H9 (cell line): ENCODE data around the gene TBC1D30. TPM values are rescaled to one million over a fixed set of nuclear protein-coding genes. Genes with fewer than 3 reads are reported as not detected.

Experiments
- DNase-seq: peaks from one replicate; pipeline ENCODE4 v3.0.0-alpha.2; 2017
- H2AFZ ChIP-seq: one replicate; pipeline ENCODE4 v1.6.1; 2013; ENCODE audit warnings: mild to moderate bottlenecking, low read length, control low read depth, moderate library complexity
- H2AK5ac ChIP-seq: 2 replicates; pipeline ENCODE4 v1.6.1; 2013; ENCODE audit warnings: low read length, control low read depth, mixed read lengths; ENCODE audit not compliant: insufficient read length
- H2BK120ac ChIP-seq: one replicate; pipeline ENCODE4 v1.6.1; 2013; ENCODE audit warnings: low read depth, mild to moderate bottlenecking, low read length, control low read depth, inconsistent platforms; ENCODE audit not compliant: poor library complexity, severe bottlenecking
- H2BK12ac ChIP-seq: 2 replicates; pipeline ENCODE4 v1.6.1; 2013; ENCODE audit warnings: low read length, control low read depth, mixed read lengths, low read depth; ENCODE audit not compliant: insufficient read length
- H2BK15ac ChIP-seq: 2 replicates; pipeline ENCODE4 v1.6.1; 2013; ENCODE audit warnings: low read depth, low read length, control low read depth
- H2BK20ac ChIP-seq: one replicate; pipeline ENCODE4 v1.6.1; 2013; ENCODE audit warnings: low read depth, mild to moderate bottlenecking, low read length, control low read depth, inconsistent platforms; ENCODE audit not compliant: poor library complexity, severe bottlenecking
- H2BK5ac ChIP-seq: 2 replicates; pipeline ENCODE4 v1.6.1; 2013; ENCODE audit warnings: low read length, control low read depth, mixed read lengths; ENCODE audit not compliant: insufficient read length
- H3K14ac ChIP-seq: 2 replicates; pipeline ENCODE4 v1.6.1; 2013; ENCODE audit warnings: low read length, control low read depth; ENCODE audit not compliant: insufficient read depth
- H3K18ac ChIP-seq: 2 replicates; pipeline ENCODE4 v1.6.1; 2013; ENCODE audit warnings: low read depth, mild to moderate bottlenecking, mixed read lengths, low read length, control low read depth; ENCODE audit not compliant: insufficient read length
- H3K23ac ChIP-seq: 2 replicates; pipeline ENCODE4 v1.6.1; 2013; ENCODE audit warnings: low read length, control low read depth, mixed read lengths, low read depth; ENCODE audit not compliant: insufficient read length
- H3K23me2 ChIP-seq: 2 replicates; pipeline ENCODE4 v1.6.1; 2013; ENCODE audit warnings: low read depth, mild to moderate bottlenecking, mixed read lengths, low read length, control low read depth; ENCODE audit not compliant: insufficient read length, poor library complexity, severe bottlenecking
- H3K27ac ChIP-seq: 2 replicates; pipeline ENCODE4 v1.5.1; 2013; ENCODE audit warnings: low read length, control low read depth, mixed read lengths, low read depth; ENCODE audit not compliant: insufficient read length
- H3K27me3 ChIP-seq: 2 replicates; pipeline ENCODE4 v1.6.1; 2013; ENCODE audit warnings: low read length, control low read depth, inconsistent platforms; ENCODE audit not compliant: insufficient read depth
- H3K4ac ChIP-seq: 2 replicates; pipeline ENCODE4 v1.6.1; 2013; ENCODE audit warnings: low read depth, mild to moderate bottlenecking, control low read depth, inconsistent platforms, low read length, moderate library complexity
- H3K4me1 ChIP-seq: 2 replicates; pipeline ENCODE4 v1.6.1; 2013; ENCODE audit warnings: low read length, control low read depth, inconsistent platforms; ENCODE audit not compliant: insufficient read depth
- H3K4me2 ChIP-seq: 2 replicates; pipeline ENCODE4 v1.6.1; 2013; ENCODE audit warnings: low read length, control low read depth, mixed read lengths; ENCODE audit not compliant: insufficient read length, insufficient read depth
- H3K56ac ChIP-seq: 2 replicates; pipeline ENCODE4 v1.6.1; 2013; ENCODE audit warnings: low read depth, mild to moderate bottlenecking, mixed read lengths, low read length, control low read depth; ENCODE audit not compliant: insufficient read length
- H3K79me1 ChIP-seq: 2 replicates; pipeline ENCODE4 v1.6.1; 2013; ENCODE audit warnings: low read depth, mild to moderate bottlenecking, moderate library complexity, low read length, control low read depth, inconsistent platforms; ENCODE audit not compliant: insufficient read depth, poor library complexity, severe bottlenecking
- H3K79me2 ChIP-seq: 2 replicates; pipeline ENCODE4 v1.6.1; 2013; ENCODE audit warnings: low read length, control low read depth, inconsistent platforms; ENCODE audit not compliant: insufficient read depth
- H3K9ac ChIP-seq: 2 replicates; pipeline ENCODE4 v1.6.1; 2013; ENCODE audit warnings: low read length, control low read depth, mixed read lengths; ENCODE audit not compliant: insufficient read length; ENCODE audit errors: extremely low read depth
- H3K9me3 ChIP-seq: one replicate; pipeline ENCODE4 v1.6.1; 2013; ENCODE audit warnings: low read depth, low read length, inconsistent platforms; ENCODE audit not compliant: control insufficient read depth
- H3T11ph ChIP-seq: one replicate; pipeline ENCODE4 v1.6.1; 2013; ENCODE audit warnings: mild to moderate bottlenecking, low read length, control low read depth, inconsistent platforms
- H4K20me1 ChIP-seq: one replicate; pipeline ENCODE4 v1.6.1; 2013; ENCODE audit not compliant: control insufficient read depth, insufficient read length, insufficient read depth
- H4K5ac ChIP-seq: 2 replicates; pipeline ENCODE4 v1.6.1; 2013; ENCODE audit warnings: low read depth, mild to moderate bottlenecking, mixed read lengths, low read length, control low read depth; ENCODE audit not compliant: insufficient read length
- H4K8ac ChIP-seq: replicated peaks from 2 replicates; pipeline ENCODE4 v1.6.1; 2013; ENCODE audit warnings: low read length, control low read depth, mixed read lengths, low read depth; ENCODE audit not compliant: insufficient read length
- H4K91ac ChIP-seq: 2 replicates; pipeline ENCODE4 v1.6.1; 2013; ENCODE audit warnings: low read depth, mild to moderate bottlenecking, moderate library complexity, mixed read lengths, low read length, control low read depth; ENCODE audit not compliant: insufficient read length
- H3K27ac Mint-ChIP-seq, 3 experiments: 2 replicates in 2 of 3; 3 replicates in 1 of 3; pipeline ENCODE4 v1.8.0; 2020 to 2021; ENCODE audit warnings: mixed read lengths in 3 of 3, mild to moderate bottlenecking in 1 of 3, moderate library complexity in 1 of 3
- H3K27me3 Mint-ChIP-seq: 2 replicates; pipeline ENCODE4 v1.8.0; 2021; ENCODE audit warnings: low read depth, mild to moderate bottlenecking, moderate library complexity, mixed read lengths
- H3K36me3 Mint-ChIP-seq, 3 experiments: 2 replicates in 2 of 3; 3 replicates in 1 of 3; pipeline ENCODE4 v1.8.0; 2020 to 2021; ENCODE audit warnings: low read depth in 3 of 3, mixed read lengths in 3 of 3; ENCODE audit not compliant: insufficient read depth in 1 of 3
- H3K4me1 Mint-ChIP-seq, 2 experiments: 2 replicates each; pipeline ENCODE4 v1.8.0; 2020; ENCODE audit warnings: mixed read lengths in 2 of 2
- H3K4me3 Mint-ChIP-seq, 2 experiments: 2 replicates in 1 of 2; 3 replicates in 1 of 2; pipeline ENCODE4 v1.8.0; 2020 to 2021; ENCODE audit warnings: mild to moderate bottlenecking in 2 of 2, mixed read lengths in 2 of 2, moderate library complexity in 1 of 2
- H3K9me3 Mint-ChIP-seq, 2 experiments: 2 replicates in 1 of 2; 3 replicates in 1 of 2; pipeline ENCODE4 v1.8.0; 2020; ENCODE audit warnings: mild to moderate bottlenecking in 2 of 2, mixed read lengths in 2 of 2, moderate library complexity in 1 of 2
- CTCF ChIP-seq: fragments of 200-600 bp; sonication (generic); conservative IDR thresholded peaks from 3 replicates; pipeline ENCODE4 v1.8.0; 2021; ENCODE audit warnings: antibody characterized with exemption, mild to moderate bottlenecking
- WGBS: extraction: QIAGEN DNeasy Blood & Tissue Kit; methylation state at CpG from one replicate; pipeline ENCODE4 v1.1.7; 2013; ENCODE audit warnings: missing lambda C conversion rate, low lambda C conversion rate, mixed read lengths; ENCODE audit not compliant: insufficient read length; ENCODE audit errors: extremely low coverage; 5-methylcytosine and 5-hydroxymethylcytosine counted together
- total RNA-seq: library from RNA; stranded (reverse); gene quantifications from 2 replicates; pipeline ENCODE4 v1.2.1, GENCODE V29; 2021

The TBC1D30 gene
- total RNA-seq, 1 experiment from 2014 or later, result 1.6 TPM

DNA sequence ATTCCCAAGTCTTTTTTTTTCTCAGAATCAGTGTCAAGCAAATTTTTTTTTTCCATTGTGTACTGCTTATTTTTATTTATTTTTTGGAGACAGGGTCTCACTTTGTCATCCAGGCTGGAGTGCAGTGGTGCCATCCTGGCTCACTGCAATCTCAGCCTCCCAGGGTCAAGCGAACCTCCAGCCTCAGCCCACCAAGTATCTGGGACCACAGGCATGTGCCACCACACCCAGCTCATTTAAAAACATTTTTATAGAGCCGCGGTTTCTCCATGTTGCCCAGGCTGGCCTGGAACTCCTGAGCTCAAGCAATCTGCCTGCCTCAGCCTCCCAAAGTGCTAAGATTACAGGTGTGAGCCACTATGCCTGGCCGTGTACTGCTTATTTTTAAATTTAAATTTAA is 68.1 kb downstream of the TBC1D30 start:
- Histone ChIP-seq H3K79me1 (no peaks in the 10 kb centered on the region), H4K20me1 (no peaks in the 10 kb centered on the region), H3K23me2 (no peaks in the 10 kb centered on the region), H2BK12ac (no peak overlapping the region), H3K18ac (no peak overlapping the region), H3K79me2 (no peaks in the 10 kb centered on the region; the same call in 1 of the 2 replicates), H2BK20ac (no peak overlapping the region), H2BK15ac (no peak overlapping the region), H3K9me3 (no peaks in the 10 kb centered on the region), H3K4me2 (no peak overlapping the region), H3T11ph (no peak overlapping the region), H3K9ac (no peak overlapping the region), H3K4me1 (peaks cover 7% of the 10 kb centered on the region), H3K56ac (no peak overlapping the region), H2BK120ac (no peak overlapping the region), H3K27ac (no peak overlapping the region), H3K14ac (no peak overlapping the region), H3K27me3 (no peaks in the 10 kb centered on the region), H2AFZ (no peak overlapping the region), H4K8ac (no peak overlapping the region), H3K4ac (no peak overlapping the region), H2AK5ac (no peak overlapping the region), H2BK5ac (no peak overlapping the region), H3K23ac (no peak overlapping the region), H4K5ac (no peak overlapping the region), H4K91ac (no peak overlapping the region)
- no peak for DNase-seq
- WGBS, result no CpG with 5 or more reads among the region's 4 CpGs
- TF ChIP-seq CTCF, result no peak
- Mint-ChIP-seq H3K9me3 (no peaks in the 10 kb centered on the region), H3K27me3 (no peaks in the 10 kb centered on the region; the same call in 1 of the 2 replicates), H3K4me1 (peaks cover 25 to 28% of the 10 kb centered on the region in 2 experiments), H3K36me3 (no peaks in the 10 kb centered on the region), H3K4me3 (no peak overlapping the region), H3K27ac (no peak overlapping the region)
